T-helper 9 cell (primary cell): ENCODE results near the gene PARP3.

Experiments
- DNase-seq: peaks from one replicate; pipeline ENCODE4 v3.0.0-alpha.2; 2020

Gene PARP3

DNA sequence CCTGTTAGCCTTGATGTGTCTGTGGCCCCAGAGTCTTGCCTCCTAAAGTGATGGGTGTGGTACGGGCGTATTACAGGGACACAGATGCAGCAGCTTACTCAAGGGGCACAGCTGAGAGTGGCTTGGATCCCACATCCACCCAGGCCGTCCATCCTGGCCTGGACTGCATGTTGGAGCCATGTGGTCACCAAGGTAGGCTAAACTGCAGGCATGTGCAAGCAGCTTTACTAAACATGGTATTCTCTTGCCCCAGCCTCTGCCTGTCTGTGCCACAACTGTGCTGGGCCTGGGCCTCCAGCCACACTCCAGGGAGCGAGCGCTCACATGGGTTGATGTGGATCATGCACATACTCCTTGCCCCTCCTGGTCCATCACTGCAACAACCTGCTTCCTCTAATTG, 7.0 kb downstream of the PARP3 start:
- no peak for DNase-seq

DNA sequence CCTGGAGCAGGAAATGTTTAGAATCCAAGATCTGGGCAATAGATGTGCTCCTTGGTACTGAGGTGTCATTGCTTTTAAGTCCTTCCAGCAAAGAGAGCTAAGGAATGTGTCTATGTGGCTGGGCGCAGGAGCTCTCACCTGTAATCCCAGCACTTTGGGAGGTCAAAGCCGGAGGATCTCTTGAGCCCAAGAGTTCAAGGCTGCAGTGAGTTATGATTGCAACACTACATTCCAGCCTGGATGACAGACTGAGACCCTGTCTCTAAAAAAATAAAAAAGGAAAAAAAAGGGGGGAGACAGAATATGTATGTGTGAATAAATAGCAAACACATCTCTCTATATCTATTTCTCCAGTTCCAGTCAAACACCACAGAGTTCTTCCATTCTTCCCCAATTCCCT, 8.7 kb downstream of the PARP3 start:
- DNase-seq = no peak

DNA sequence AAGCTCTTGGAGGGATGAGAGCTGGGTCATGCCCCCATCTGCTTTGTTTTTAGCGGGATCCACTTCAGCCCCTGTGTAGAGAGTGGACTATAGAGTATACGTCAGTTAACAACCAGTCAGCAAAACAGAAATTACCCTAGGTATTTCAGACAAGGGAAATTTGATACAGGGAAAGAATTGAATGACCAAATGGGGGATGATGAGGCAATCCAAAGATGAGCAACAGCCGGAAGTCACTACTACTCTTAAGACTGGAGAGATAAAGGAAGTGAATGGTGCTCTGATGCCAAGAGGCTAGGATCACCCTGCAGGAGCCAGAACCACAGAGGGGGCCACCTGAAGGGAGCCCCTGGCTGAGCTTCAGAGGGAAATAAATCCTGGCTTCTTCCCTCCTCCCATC, 11.3 kb downstream of the PARP3 start:
- DNase-seq = no peak

DNA sequence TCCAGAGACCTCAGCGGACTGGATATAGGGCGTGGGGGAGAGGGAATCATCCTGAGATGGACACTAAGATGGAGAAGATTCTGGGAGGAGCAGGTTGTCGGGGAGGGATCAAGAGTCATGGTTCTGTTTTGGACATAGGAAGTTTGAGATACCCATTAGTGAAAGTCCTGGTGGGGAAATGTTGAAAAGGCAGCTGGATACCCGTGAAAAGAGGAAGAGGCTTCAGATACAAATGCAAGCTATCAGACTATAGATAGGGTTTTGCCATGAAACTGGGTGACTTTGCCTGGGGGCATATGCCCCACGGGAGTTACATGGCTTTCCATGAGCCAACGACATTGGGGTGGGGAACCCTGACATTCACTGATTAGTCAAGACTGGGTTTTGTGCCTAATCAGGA, 11.9 kb downstream of the PARP3 start:
- DNase-seq = no peak

DNA sequence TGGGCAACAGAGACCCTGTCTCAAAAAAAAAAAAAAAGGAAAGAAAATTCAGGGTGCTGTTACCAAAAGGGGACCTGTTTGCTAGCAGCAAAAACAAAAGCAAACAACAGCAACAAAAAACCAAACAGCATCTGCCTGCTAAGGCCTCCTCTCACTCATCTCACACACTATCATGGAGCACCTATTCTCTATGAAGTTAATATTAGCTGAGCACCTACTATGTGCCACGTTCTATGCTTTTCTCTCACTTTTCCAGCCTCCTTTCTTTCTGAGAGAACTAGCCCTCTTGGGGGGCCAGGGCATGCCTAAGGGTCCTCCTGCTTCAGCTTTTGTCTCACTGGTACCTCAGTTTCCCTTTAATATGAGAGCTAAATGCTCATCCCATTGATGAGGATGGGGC, 12.6 kb downstream of the PARP3 start:
- DNase-seq = no peak

DNA sequence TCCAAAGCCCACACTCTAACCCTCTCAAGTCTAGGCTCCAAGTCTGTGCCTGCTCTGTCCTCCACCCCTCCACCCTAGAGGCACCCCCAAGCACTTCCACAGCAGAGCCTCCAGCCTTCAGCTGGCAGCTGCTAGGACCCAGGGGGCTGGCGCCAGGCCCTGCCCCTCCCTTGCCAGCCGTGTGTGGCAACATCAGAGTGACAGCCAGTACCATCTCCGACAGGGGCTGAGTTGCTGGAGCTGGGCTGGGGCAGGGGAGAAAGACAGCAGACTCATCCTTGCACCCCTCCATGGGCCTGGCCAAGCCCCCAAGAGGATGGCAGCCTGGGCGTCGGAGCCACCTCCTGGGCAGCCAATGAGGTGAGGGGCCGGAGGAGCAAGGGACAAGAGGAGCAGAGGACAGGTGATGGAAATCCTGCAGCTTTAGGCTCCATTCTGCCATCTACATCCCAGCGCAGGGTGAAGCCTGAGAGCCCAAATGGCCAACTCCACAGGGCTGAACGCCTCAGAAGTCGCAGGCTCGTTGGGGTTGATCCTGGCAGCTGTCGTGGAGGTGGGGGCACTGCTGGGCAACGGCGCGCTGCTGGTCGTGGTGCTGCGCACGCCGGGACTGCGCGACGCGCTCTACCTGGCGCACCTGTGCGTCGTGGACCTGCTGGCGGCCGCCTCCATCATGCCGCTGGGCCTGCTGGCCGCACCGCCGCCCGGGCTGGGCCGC, 13.2 kb downstream of the PARP3 start, which contains the start of gene GPR62:
Gene GPR62, plus strand, starts transcription at position 207 of the 718 bp plus-strand sequence. Its CDS starts 272 bp downstream, at position 479.
- DNase-seq = no peak

DNA sequence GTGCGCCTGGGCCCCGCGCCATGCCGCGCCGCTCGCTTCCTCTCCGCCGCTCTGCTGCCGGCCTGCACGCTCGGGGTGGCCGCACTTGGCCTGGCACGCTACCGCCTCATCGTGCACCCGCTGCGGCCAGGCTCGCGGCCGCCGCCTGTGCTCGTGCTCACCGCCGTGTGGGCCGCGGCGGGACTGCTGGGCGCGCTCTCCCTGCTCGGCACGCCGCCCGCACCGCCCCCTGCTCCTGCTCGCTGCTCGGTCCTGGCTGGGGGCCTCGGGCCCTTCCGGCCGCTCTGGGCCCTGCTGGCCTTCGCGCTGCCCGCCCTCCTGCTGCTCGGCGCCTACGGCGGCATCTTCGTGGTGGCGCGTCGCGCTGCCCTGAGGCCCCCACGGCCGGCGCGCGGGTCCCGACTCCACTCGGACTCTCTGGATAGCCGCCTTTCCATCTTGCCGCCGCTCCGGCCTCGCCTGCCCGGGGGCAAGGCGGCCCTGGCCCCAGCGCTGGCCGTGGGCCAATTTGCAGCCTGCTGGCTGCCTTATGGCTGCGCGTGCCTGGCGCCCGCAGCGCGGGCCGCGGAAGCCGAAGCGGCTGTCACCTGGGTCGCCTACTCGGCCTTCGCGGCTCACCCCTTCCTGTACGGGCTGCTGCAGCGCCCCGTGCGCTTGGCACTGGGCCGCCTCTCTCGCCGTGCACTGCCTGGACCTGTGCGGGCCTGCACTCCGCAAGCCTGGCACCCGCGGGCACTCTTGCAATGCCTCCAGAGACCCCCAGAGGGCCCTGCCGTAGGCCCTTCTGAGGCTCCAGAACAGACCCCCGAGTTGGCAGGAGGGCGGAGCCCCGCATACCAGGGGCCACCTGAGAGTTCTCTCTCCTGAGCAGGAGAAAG, 14.0 kb downstream of the PARP3 start:
- DNase-seq = peak; percentile 27

DNA sequence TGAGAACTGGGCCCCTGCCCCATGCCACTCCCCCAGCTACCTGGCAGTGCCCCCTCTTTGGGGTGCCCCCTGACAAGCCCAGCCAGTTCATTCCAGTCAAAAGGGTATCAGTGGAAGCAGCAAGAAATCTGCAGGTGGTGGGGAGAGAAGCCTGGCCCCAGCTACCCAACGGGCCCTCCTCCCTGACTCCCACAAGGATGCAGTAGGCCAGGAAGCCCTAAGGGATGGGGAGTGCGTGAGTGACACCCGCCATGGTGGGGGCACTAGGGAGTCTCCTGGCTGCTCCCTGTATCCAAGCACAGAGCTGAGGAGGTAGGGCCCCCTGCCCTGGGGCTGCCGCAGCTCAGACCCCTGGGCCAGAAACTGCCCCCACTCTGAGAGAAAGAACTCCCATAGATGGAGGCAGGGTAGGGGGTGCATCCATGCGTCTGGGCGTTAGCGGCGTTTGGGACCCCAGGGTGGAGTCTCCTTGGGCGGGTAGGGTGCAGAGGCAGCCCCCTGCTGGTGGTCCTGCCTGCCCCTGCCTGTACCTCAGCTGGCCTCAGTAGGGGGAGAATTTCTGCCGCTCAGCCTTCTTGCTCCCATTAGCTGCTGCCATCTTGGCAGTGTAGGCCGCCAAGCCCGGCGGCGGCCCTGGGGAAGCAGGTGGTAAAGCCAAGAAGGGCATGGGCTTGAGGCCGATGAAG, 15.5 kb downstream of the PARP3 start:
- no peak for DNase-seq

DNA sequence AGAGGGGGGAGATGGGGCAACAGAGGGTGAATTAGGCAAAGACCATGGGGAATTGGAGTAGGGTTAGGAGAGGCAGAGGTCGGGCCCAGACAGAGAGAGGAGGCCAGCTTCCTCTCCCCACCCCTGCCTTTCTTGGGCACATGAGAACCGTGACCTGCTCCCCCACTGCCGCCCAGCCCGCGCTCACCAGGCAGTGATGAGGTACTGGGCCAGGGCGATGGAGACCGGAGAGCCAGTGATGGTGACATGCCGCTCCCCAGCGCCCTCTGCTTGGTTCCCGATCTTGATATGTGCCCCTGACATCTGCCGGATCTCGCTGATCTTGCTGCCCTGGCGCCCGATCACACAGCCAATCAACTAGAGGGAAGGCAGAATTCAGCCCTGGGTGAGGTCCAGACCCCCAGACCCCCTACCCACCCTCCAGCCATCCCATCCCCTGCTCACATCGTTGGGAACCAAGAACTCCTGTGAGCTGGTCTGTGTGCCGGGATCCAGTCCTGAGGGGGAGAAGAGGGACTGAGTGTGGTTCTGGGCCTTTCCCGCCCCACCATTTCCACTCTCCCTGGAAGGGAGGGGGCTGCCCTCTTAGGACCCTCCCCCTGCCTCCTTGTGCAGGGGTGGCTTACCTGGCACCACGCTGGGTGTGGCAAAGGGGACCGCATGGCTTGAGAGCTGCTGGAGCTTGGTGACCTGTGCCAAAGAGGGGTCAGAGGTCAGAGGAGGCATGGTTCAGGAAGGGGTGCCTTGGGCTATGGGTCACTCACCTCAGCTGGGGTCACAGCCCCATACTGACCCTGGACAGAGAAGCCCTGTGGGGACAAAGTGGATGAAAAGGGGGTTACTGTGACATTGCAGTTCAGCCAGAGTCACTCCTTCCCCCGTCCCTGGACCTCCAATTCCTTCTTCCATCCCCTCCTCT, 16.7 kb downstream of the PARP3 start:
- DNase-seq = no peak

DNA sequence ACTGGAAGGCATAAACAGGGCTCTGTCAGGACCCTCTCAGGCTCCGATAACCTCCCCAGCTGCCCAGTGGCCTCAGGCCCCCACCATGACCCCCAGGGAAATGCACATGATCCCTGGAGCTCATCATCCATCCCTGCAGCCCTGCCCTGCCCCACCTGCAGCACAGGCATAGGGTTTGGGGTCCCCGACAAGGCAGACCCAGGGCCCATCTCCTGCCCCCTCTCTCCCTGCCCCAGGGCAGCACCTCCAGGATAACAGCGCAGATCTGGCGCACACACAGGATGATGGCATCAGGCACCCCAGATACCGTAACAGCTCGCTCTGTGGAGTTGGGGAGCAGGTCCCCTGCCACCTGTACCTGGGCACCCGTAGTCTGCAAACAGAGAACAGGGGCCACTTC, 17.5 kb downstream of the PARP3 start:
- DNase-seq = no peak

DNA sequence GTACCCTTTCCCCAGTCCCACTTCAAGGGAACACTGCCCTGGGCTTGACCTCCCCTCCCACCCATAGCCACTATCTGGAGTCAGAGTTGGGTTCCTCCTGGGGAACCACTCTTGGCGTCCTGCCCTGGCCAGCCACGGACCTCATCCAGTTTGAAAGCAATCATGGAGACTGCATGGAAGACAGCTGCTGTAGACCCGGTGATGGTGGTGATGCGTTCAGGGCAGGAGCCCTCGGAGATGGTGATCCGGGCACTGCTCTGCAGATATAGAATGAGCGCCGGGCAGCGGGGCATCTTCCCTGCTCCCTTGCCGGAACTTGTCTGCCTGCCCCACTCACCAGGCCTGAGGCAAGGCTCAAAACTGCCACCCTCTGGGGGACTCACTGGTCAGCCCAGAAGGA, 18.2 kb downstream of the PARP3 start:
- no peak for DNase-seq

DNA sequence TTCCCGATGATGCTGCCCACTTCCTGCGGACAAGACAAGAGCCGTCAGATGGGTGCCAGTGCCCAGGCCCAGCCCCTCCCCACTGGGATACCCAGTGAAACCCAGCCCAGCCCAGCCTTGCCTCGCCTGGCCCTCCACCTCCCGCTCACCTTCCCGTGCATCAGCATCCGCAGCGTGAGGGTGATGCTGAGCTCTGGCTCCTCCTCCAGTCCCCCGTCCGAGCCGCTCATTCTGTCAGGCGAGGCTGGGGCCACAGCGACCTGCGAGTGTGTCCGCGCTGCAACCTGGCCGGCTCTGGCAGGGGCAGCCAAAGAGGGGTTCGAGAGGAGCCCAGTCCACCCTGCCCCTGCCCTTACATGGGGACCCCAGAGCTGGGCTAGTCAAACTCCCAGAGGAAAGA, 18.8 kb downstream of the PARP3 start:
- no peak for DNase-seq

DNA sequence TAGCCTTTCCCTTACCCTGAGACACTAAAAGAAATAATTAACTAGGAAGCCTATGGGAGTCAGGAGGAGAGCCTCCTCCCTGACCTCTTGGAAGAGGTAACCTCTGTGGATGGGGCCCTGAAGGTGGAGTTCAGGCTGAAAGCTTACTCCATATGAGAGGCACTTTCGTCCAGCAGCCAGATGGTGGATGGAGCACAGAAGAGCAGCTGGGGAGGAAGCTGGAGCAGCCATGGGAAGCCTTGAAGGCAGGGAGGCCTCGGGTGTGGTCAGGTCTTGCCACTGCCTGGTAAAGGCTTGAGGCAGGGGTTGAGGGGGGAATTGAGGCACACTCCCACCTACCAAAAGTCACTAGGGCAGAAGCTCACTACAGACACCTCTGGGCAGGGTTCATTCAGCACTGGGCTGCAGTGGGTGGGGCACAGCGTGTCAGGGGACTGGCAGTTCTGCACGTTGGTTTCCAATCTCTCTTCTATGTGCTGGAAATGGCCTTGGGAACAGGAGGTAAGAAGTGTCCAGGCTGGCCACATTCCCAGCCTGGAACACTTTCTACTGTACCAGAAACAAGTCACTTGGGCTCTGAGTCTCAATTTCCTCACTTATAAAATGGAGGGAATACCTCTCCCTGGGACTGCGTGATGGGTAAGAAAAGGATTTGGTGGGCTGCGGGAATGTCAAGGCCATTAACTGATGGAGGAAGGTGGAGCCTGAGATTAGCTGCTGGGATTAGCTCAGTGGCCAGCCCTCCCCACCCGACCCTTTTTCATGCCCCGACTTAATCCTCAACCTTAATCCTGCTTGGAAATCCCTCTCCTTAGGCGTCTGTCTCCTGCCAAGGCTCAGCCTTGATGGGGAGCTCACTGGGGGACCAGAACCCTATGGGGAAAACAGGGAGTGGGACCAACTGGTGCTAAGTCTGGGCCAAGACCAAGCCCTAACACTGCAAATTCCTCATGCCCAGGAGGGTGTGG, 19.7 kb downstream of the PARP3 start:
- DNase-seq = no peak

DNA sequence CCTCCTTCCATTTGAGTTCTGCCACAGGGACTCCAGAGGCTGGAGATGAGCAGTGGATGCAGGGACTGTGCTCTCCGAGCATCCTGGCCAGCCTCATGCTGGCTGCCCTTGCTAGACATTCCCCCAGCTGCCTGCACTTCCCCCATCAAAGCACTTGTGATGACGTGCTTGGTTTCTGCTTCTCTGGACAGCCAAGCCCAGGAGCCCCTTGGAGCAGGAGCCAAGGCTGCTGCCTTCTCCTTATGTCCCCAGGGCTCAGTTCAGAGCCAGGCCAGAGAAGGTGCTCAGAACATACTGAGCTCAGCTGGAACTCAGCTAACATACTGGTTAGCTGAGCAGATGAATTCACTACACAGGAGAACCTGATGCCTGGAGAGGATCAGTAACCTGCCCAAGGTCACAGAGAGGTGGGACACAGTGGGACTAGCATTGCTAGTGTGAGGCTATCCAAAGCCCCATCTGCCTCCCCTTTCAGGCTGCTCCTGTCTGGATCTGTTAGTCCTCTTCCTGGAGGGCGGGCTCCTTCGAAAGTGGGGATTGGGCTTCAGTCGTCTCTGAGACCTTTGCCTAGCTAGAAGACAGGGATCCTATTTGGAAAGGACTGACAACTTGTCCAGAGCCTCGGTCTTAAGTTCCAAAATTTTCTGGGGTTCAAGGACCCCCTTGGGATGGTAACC, 20.8 kb downstream of the PARP3 start:
- no peak for DNase-seq

DNA sequence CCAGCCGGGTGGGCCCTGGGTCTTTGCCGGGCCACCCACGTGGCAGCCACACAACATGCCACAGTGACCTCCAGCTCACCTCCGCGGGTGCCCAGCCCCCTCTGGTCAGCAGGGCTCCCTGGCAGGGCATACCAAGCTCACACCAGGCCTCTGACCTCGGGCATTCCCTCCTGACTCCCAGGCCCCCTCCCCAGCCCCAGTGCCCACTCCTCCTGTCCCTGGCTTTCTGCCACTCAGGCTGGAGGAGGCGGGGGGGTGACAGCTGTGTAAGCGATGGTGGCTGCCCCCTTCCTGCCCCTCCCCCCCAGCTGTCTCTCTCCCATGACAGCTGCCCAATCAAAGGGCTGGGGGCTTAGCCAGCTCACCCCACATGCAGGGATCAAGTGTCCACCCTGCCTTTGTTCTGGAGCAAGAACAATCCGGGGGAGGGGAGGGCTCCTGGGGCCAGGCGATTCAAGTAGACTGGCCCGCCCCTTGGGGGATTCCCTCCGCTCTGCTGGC, 21.8 kb downstream of the PARP3 start:
- no peak for DNase-seq

DNA sequence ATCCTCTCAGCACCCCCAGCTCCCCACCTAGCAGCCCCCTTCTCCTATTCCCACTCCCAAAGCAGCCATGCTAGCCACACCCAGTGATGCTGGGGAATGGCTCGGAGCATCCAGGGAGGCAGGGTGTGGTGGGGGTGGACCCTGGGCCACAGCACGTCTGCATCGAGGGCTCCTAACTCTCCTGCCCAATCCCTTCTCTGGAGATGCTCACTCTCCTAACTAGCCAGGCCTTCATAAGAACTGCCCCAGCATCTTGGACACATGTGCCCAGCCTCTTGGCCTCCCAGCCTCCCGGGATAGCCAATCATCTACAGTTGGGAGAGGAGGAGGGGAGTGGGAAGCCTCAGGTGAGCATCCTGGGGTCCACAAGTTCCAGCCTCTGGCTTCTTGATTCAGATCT, 22.4 kb downstream of the PARP3 start:
- no peak for DNase-seq

DNA sequence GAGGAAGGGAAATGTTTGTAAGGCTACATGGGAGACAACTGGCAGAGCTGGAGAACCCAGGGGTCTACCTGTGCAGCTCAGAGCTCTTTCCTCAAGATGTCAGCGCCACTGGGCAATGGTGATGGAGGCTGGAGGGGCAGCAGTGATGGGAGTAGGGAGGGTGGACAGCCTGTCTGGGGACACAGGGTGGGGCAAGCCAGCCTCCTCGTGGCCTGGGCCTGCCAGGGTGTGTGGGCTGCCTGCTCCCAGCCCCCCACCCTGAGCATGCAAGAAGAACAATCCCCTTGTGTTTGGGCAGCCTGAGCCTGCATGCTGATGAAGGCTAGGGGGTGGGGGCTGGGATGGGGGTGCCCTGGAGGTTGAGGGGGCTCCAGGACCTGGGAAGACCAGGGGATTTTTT, 23.9 kb downstream of the PARP3 start:
- DNase-seq = no peak

DNA sequence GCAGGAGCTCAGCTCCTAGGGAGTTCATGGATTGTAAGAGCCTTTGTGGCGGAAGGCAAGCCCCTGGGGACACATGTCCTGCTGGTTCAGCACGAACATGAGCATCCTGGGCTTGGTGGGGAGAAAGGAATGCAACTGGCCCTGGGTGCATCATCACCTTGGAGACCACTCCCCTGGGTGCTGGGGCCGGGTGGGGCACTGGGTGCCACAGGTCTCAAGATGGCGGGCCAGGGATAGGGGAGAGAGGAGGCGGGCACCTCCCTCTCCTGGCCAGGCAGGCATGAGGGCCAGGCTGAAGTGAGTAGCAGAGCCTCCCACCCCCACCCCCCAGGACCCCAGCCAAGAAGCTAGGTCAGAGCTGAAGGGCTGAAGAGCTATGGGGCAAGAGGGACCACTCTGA, 24.3 kb downstream of the PARP3 start:
- no peak for DNase-seq

DNA sequence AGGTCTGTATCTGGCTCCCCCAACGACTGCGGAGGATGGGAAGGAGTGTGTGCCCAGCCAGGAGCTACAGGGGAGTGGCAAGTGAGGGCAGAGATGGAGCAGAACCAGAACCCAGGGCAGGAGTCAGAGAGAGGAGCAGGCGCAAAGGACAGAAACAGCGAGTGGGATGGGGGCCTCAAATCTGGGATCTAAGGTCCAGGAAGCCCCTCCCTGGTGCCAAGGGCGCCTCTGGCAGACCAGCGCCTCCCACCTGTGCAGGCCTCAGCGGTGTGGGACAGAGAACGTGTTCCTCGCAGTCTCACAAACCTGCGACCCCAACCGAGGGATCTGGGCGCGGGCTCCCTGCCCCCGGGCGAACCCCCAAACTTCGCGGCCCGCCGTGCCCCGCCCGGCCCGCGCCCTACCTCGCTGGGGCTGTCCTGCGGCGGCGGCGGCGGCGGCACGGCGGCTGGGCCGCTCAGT, 24.8 kb downstream of the PARP3 start:
- DNase-seq = no peak
